IMR-90 (cell line): ENCODE measurements around the gene SLX4IP. TPM values are rescaled to one million over a fixed set of nuclear protein-coding genes. Genes with fewer than 3 reads are reported as not detected.

ENCODE experiments used
- ATAC-seq: fragments of 200-7000 bp; cut with Tn5 transposase; 2 replicates; pipeline ENCODE4 v1.9.1; 2020; ENCODE audit warnings: low read depth, mild to moderate bottlenecking, moderate library complexity
- BruUV-seq: library from RNA; stranded (reverse); fragments of 400-500 nt; replicated peaks from 2 replicates; lab custom pipeline; 2021; lab: Mats Ljungman, UMichigan
- CTCF ChIA-PET: fragments of 300-600 bp; formaldehyde crosslinking; extraction: SDS; loops from one replicate; lab custom pipeline; 2021; ENCODE audit warnings: antibody characterized with exemption; lab: Yijun Ruan, JAX
- POLR2A ChIA-PET: fragments of 300-600 bp; sonication (Branson Sonifier 250); formaldehyde crosslinking; loops from one replicate; lab custom pipeline; 2022; ENCODE audit warnings: antibody characterized with exemption; ENCODE audit not compliant: unreplicated experiment; lab: Charles Lee
- DNase-seq: peaks from one replicate; pipeline ENCODE4 v3.0.0; 2013
- H2AFZ ChIP-seq: replicated peaks from 2 replicates; pipeline ENCODE3; 2013; ENCODE audit warnings: low read length, mild to moderate bottlenecking; ENCODE audit not compliant: poor library complexity
- H2AK5ac ChIP-seq: 2 replicates; pipeline ENCODE4 v1.6.1; 2013; ENCODE audit warnings: low read depth, low read length, inconsistent platforms
- H2AK9ac ChIP-seq: replicated peaks from 2 replicates; pipeline ENCODE3; 2013; ENCODE audit warnings: mild to moderate bottlenecking, low read depth, low read length, moderate library complexity; ENCODE audit not compliant: poor library complexity
- H2BK120ac ChIP-seq: 2 replicates; pipeline ENCODE4 v1.6.1; 2013; ENCODE audit warnings: low read depth, low read length, inconsistent platforms
- H2BK15ac ChIP-seq: 3 replicates; pipeline ENCODE4 v1.6.1; 2013; ENCODE audit warnings: low read depth, low read length, inconsistent platforms
- H2BK20ac ChIP-seq: 2 replicates; pipeline ENCODE4 v1.6.1; 2013; ENCODE audit warnings: low read depth, mild to moderate bottlenecking, inconsistent platforms, low read length, moderate library complexity
- H2BK5ac ChIP-seq: 2 replicates; pipeline ENCODE4 v1.6.1; 2013; ENCODE audit warnings: mild to moderate bottlenecking, low read depth, low read length, inconsistent platforms; ENCODE audit not compliant: poor library complexity, severe bottlenecking
- H3K14ac ChIP-seq: replicated peaks from 2 replicates; pipeline ENCODE4 v1.6.1; 2013; ENCODE audit warnings: low read depth, low read length, inconsistent platforms
- H3K18ac ChIP-seq: 2 replicates; pipeline ENCODE4 v1.6.1; 2013; ENCODE audit warnings: low read depth, low read length, control low read depth
- H3K23ac ChIP-seq: 2 replicates; pipeline ENCODE4 v1.6.1; 2013; ENCODE audit warnings: low read depth, low read length, inconsistent platforms
- H3K27ac ChIP-seq: 2 replicates; pipeline ENCODE4 v1.5.1; 2013; ENCODE audit warnings: mild to moderate bottlenecking, control low read depth, low read length; ENCODE audit not compliant: insufficient read depth
- H3K27me3 ChIP-seq: 2 replicates; pipeline ENCODE4 v1.6.1; 2013; ENCODE audit warnings: low read length; ENCODE audit not compliant: control insufficient read depth, insufficient read depth
- H3K36me3 ChIP-seq: 2 replicates; pipeline ENCODE4 v1.6.1; 2013; ENCODE audit warnings: low read length, mixed read lengths; ENCODE audit not compliant: control insufficient read depth, insufficient read depth
- H3K4ac ChIP-seq: 2 replicates; pipeline ENCODE4 v1.6.1; 2013; ENCODE audit warnings: low read depth, low read length, inconsistent platforms
- H3K4me1 ChIP-seq: 2 replicates; pipeline ENCODE4 v1.6.1; 2013; ENCODE audit warnings: low read length, mixed read lengths; ENCODE audit not compliant: control insufficient read depth, insufficient read depth
- H3K4me2 ChIP-seq: 2 replicates; pipeline ENCODE4 v1.6.1; 2013; ENCODE audit warnings: low read depth, mild to moderate bottlenecking, control low read depth, low read length, moderate library complexity
- H3K4me3 ChIP-seq: 2 replicates; pipeline ENCODE4 v1.5.1; 2013; ENCODE audit warnings: low read depth, mild to moderate bottlenecking, control low read depth, low read length, moderate library complexity; ENCODE audit not compliant: insufficient read depth
- H3K56ac ChIP-seq: 2 replicates; pipeline ENCODE4 v1.6.1; 2013; ENCODE audit warnings: low read length, inconsistent platforms; ENCODE audit not compliant: insufficient read depth; ENCODE audit errors: extremely low read depth
- H3K79me1 ChIP-seq, 2 experiments: 2 replicates each; pipeline ENCODE4 v1.6.1; 2013; ENCODE audit warnings: low read length in 2 of 2, inconsistent platforms in 1 of 2, low read depth in 1 of 2
- H3K9ac ChIP-seq: 2 replicates; pipeline ENCODE4 v1.6.1; 2013; ENCODE audit warnings: low read depth, low read length, control low read depth
- H3K9me1 ChIP-seq: 2 replicates; pipeline ENCODE4 v1.6.1; 2013; ENCODE audit warnings: low read length, inconsistent platforms; ENCODE audit not compliant: insufficient read depth
- H3K9me3 ChIP-seq: 2 replicates; pipeline ENCODE4 v1.6.1; 2013; ENCODE audit warnings: low read length; ENCODE audit not compliant: control insufficient read depth, insufficient read depth
- H4K20me1 ChIP-seq: 2 replicates; pipeline ENCODE4 v1.6.1; 2013; ENCODE audit warnings: low read length, inconsistent platforms; ENCODE audit not compliant: insufficient read depth
- H4K5ac ChIP-seq: 2 replicates; pipeline ENCODE4 v1.6.1; 2013; ENCODE audit warnings: mild to moderate bottlenecking, low read depth, low read length, control low read depth
- H4K8ac ChIP-seq, 2 experiments: 2 replicates each; pipeline ENCODE4 v1.6.1; 2013; ENCODE audit warnings: low read depth in 2 of 2, low read length in 2 of 2, control low read depth in 1 of 2, inconsistent platforms in 1 of 2
- H4K91ac ChIP-seq: 2 replicates; pipeline ENCODE4 v1.6.1; 2013; ENCODE audit warnings: low read depth, low read length, inconsistent platforms; ENCODE audit not compliant: insufficient read depth
- BHLHE40 ChIP-seq: fragments of 150-350 bp; IDR thresholded peaks from 2 replicates; pipeline ENCODE4 v1.6.1; 2016; ENCODE audit warnings: mild to moderate bottlenecking, low read depth, low read length
- CEBPB ChIP-seq: IDR thresholded peaks from 2 replicates; pipeline ENCODE4 v1.6.1; 2012; ENCODE audit warnings: low read depth, low read length, improper control_type of control experiment
- CHD1 ChIP-seq: IDR thresholded peaks from 2 replicates; pipeline ENCODE4 v1.6.1; 2012; ENCODE audit warnings: low read depth, low read length, improper control_type of control experiment
- FOS ChIP-seq: fragments of 150-350 bp; IDR thresholded peaks from 2 replicates; pipeline ENCODE4 v1.6.1; 2016; ENCODE audit warnings: low read depth, low read length
- MXI1 ChIP-seq: IDR thresholded peaks from 2 replicates; pipeline ENCODE4 v1.6.1; 2012; ENCODE audit warnings: low read depth, mild to moderate bottlenecking, low read length, moderate library complexity, borderline replicate concordance
- POLR2A ChIP-seq: IDR thresholded peaks from 2 replicates; pipeline ENCODE4 v1.6.1; 2012; ENCODE audit warnings: mild to moderate bottlenecking, low read depth, low read length
- RAD21 ChIP-seq: IDR thresholded peaks from 2 replicates; pipeline ENCODE4 v1.6.1; 2012; ENCODE audit warnings: low read length, improper control_type of control experiment
- RFX5 ChIP-seq: IDR thresholded peaks from 2 replicates; pipeline ENCODE4 v1.8.0; 2012; ENCODE audit warnings: low read depth, mild to moderate bottlenecking, low read length, moderate library complexity
- SMC3 ChIP-seq: fragments of 150-350 bp; IDR thresholded peaks from 2 replicates; pipeline ENCODE4 v1.6.1; 2016; ENCODE audit warnings: low read depth, mild to moderate bottlenecking, antibody characterized with exemption, low read length, moderate library complexity
- WGBS, 2 experiments: methylation state at CpG; one replicate each; pipeline versions ENCODE4 v1.1.5 to v1.1.7; 2013; ENCODE audit warnings: missing lambda C conversion rate in 2 of 2; ENCODE audit not compliant: insufficient read length in 1 of 2; ENCODE audit errors: extremely low coverage in 2 of 2; 5-methylcytosine and 5-hydroxymethylcytosine counted together
- dilution Hi-C: fragments of 300-500 bp; cut with HindIII; formaldehyde crosslinking; loops from one replicate; pipeline ENCODE4 v1.14.3; 2018; ENCODE audit warnings: low sequenced_read_pairs; ENCODE audit not compliant: unreplicated experiment
- in situ Hi-C: fragments of 300-500 bp; cut with MboI; formaldehyde crosslinking; loops from 3 replicates; pipeline ENCODE4 v1.14.3; 2019; ENCODE audit warnings: low sequenced_read_pairs, inconsistent platforms, mixed read lengths
- intact Hi-C: fragments of 100-400 bp; cut with micrococcal nuclease; formaldehyde crosslinking; loops from 2 replicates; pipeline ENCODE4 v1.10.0; 2022
- polyA plus RNA-seq, 3 experiments: library from polyadenylated mRNA; depleted of rRNA; stranded (reverse); fragments of >200 nt; gene quantifications; 2 replicates each; pipeline ENCODE4 v1.2.3, GENCODE V29; 2012; ENCODE audit warnings: low replicate concordance in 1 of 3
- total RNA-seq: library from RNA; depleted of rRNA; stranded (reverse); fragments of >200 nt; gene quantifications from 2 replicates; pipeline ENCODE4 v1.2.3, GENCODE V29; 2012
- TF ChIP-seq, protein P1 (sequence below): conservative IDR thresholded peaks from 2 replicates; pipeline ENCODE4 v1.5.1; 2012; ENCODE audit warnings: mild to moderate bottlenecking, low read depth, low read length, improper control_type of control experiment
- TF ChIP-seq, protein P2 (sequence below): fragments of 150-350 bp; IDR thresholded peaks from 2 replicates; pipeline ENCODE4 v1.6.1; 2017; ENCODE audit warnings: mild to moderate bottlenecking, antibody characterized with exemption, low read length, low read depth
- TF ChIP-seq, protein P3 (sequence below): fragments of 150-350 bp; IDR thresholded peaks from 2 replicates; pipeline ENCODE4 v1.6.1; 2016; ENCODE audit warnings: low read depth, mild to moderate bottlenecking, low read length, moderate library complexity, borderline replicate concordance

Gene SLX4IP
- total and polyA plus RNA-seq, 2 of the 4 experiments (the other 2 are of a cell fraction) = 1.3 to 5.9 TPM

DNA sequence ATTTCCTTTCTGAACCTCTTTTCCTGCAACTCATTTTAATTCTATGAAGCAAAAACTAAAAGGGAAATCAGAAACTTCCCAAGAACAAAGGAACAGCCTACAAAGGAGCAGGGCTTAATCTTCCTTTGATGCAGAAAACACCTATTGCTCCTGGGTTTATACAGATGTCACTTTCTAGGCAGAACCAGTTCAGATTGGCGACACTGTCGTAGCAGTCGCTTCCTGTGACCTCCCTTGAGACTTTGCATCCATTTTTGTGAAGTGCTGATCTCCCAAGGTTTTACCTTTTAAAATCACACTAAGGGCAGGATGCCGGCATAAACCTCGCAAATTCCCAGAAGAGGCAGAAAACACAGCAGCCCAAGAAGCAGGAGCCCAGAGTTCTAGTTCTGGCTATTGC, 198.6 kb downstream of the SLX4IP start (continued):
- TF ChIP-seq, protein P1, sequence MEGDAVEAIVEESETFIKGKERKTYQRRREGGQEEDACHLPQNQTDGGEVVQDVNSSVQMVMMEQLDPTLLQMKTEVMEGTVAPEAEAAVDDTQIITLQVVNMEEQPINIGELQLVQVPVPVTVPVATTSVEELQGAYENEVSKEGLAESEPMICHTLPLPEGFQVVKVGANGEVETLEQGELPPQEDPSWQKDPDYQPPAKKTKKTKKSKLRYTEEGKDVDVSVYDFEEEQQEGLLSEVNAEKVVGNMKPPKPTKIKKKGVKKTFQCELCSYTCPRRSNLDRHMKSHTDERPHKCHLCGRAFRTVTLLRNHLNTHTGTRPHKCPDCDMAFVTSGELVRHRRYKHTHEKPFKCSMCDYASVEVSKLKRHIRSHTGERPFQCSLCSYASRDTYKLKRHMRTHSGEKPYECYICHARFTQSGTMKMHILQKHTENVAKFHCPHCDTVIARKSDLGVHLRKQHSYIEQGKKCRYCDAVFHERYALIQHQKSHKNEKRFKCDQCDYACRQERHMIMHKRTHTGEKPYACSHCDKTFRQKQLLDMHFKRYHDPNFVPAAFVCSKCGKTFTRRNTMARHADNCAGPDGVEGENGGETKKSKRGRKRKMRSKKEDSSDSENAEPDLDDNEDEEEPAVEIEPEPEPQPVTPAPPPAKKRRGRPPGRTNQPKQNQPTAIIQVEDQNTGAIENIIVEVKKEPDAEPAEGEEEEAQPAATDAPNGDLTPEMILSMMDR = no peak
- no peak for TF ChIP-seq RFX5

DNA sequence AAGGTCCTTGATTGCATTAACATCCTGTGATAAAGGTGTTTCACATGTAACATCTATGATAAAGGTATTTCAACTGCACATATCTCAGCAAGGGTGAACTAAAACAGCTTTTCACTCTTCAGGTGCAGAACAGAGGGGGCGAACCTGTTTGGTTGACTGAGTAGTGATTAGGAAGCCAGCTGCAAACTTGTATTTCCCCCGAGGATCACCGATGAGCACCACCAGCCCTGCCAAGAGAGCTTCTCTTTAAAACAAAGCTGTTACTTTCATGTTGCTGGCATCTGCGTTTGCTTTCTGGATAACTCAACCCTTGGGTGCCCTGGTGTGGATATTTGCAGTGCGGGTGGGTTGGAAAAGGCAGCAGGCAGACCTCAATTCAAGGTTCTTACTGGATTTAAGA, 199.1 kb downstream of the SLX4IP start:
- WGBS, 2 experiments = no CpG with 5 or more reads among the region's 5 CpGs
- CTCF ChIA-PET = no interaction called here

More for the DNA sequence above, 199.1 kb downstream of the SLX4IP start:
- no peak overlapping the region for H2BK5ac ChIP-seq
- peaks cover 24% of the 10 kb centered on the region for H3K4me1 ChIP-seq
- H3K4me3 ChIP-seq = no peak overlapping the region
- DNase-seq = no peak
- intact Hi-C loops = loop anchor here (2.0 kb wide), 1 partner anchor 75 kb away; no protein-coding TSS in a partner anchor
- no peak overlapping the region for H3K4me2 ChIP-seq
- peaks cover 8% of the 10 kb centered on the region for H3K36me3 ChIP-seq
- TF ChIP-seq, protein P2, sequence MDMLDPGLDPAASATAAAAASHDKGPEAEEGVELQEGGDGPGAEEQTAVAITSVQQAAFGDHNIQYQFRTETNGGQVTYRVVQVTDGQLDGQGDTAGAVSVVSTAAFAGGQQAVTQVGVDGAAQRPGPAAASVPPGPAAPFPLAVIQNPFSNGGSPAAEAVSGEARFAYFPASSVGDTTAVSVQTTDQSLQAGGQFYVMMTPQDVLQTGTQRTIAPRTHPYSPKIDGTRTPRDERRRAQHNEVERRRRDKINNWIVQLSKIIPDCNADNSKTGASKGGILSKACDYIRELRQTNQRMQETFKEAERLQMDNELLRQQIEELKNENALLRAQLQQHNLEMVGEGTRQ = no peak
- no peak for TF ChIP-seq SMC3
- no peak for TF ChIP-seq MXI1
- TF ChIP-seq CEBPB = no peak
- TF ChIP-seq RAD21 = no peak
- TF ChIP-seq, protein P3, sequence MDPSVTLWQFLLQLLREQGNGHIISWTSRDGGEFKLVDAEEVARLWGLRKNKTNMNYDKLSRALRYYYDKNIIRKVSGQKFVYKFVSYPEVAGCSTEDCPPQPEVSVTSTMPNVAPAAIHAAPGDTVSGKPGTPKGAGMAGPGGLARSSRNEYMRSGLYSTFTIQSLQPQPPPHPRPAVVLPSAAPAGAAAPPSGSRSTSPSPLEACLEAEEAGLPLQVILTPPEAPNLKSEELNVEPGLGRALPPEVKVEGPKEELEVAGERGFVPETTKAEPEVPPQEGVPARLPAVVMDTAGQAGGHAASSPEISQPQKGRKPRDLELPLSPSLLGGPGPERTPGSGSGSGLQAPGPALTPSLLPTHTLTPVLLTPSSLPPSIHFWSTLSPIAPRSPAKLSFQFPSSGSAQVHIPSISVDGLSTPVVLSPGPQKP = no peak
- no peak for TF ChIP-seq CHD1
- no peak for TF ChIP-seq BHLHE40
- TF ChIP-seq FOS = no peak
- TF ChIP-seq POLR2A = no peak
- peak overlapping the region; percentile 19 for H3K18ac ChIP-seq
- peak overlapping the region; percentile 35 for H2BK20ac ChIP-seq
- dilution Hi-C loops = no loop called here
- no peak overlapping the region for H2AFZ ChIP-seq
- no peak for ATAC-seq
- H3K23ac ChIP-seq = peak overlapping the region; percentile 6; the same call in 1 of the 2 replicates
- H4K91ac ChIP-seq = peak overlapping the region; percentile 26; the same call in 1 of the 2 replicates
- POLR2A ChIA-PET = no interaction called here
- no TSS peak for BruUV-seq
- in situ Hi-C loops = no loop called here
- H3K27me3 ChIP-seq = no peaks in the 10 kb centered on the region
- peak overlapping the region; percentile 69; the same call in 2 of the 3 replicates for H2BK15ac ChIP-seq
- H2AK9ac ChIP-seq = no peak overlapping the region
- H3K14ac ChIP-seq = peak overlapping the region; percentile 12; the same call in 1 of the 2 replicates
- no peak overlapping the region for H4K5ac ChIP-seq
- peaks cover 0 to 21% of the 10 kb centered on the region in 2 experiments; a peak in 2 of 4 replicates for H3K79me1 ChIP-seq
- peaks cover 16% of the 10 kb centered on the region for H3K9me1 ChIP-seq
- no peaks in the 10 kb centered on the region for H3K9me3 ChIP-seq
- peak overlapping the region; percentile 71 for H2BK120ac ChIP-seq
- H3K56ac ChIP-seq = peak overlapping the region; percentile 51; the same call in 1 of the 2 replicates
- H4K20me1 ChIP-seq = no peaks in the 10 kb centered on the region
- H4K8ac ChIP-seq = peak overlapping the region in 1 of 2 experiments; percentile 34; a peak in 1 of 4 replicates
- H3K4ac ChIP-seq = peak overlapping the region; percentile 70
- no peak overlapping the region for H3K9ac ChIP-seq
- peak overlapping the region; percentile 83; the same call in 1 of the 2 replicates for H2AK5ac ChIP-seq
- no peak overlapping the region; the same call in 1 of the 2 replicates for H3K27ac ChIP-seq
